ENCODE data around the gene GRIN1. TPM values are rescaled to one million over a fixed set of nuclear protein-coding genes. Genes with fewer than 3 reads are reported as not detected.
"Not testable (repeated sequence)": the region's sequence is repeated elsewhere in the genome, so short reads cannot be mapped to it uniquely, and the experiment has no call there.

Gene GRIN1
- total and polyA plus RNA-seq, 2 of the 13 experiments (the other 11 are each of a cell fraction or from before 2014, with no cell fraction given): 0.13 TPM; not detected in 1

DNA sequence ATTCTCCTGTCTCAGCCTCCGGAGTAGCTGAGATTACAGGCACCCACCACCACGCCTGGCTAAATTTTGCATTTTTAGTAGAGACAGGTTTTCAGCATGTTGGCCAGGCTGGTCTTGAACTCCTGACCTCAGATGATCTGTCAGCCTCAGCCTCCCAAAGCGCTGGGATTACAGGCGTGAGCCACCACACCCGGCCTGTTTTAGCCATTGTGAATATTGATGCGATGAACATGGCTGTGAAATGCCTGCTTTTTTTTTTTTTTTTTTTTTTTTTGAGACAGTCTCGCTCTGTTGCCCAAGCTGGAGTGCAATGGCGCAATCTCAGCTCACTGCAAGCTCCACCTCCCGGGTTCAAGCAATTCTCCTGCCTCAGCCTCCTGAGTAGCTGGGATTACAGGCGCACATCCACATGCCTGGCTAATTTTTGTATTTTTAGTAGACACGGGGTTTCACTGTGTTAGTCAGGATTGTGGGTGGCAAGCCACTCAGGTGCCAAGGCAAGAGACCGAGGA lies 20.8 kb upstream of the GRIN1 start:
- H3K4me2 ChIP-seq (ENCODE audit: low read depth, low read length); H3K9ac ChIP-seq (ENCODE audit: insufficient read depth, low read depth, low read length); H2AFZ ChIP-seq (ENCODE audit: low read length); H3K27me3 ChIP-seq (ENCODE audit: control insufficient read depth in 1 of 2, insufficient read depth in 2 of 2, low read length in 2 of 2); H4K20me1 ChIP-seq (ENCODE audit: insufficient read depth, low read length); in situ Hi-C loops (cut with HindIII; ENCODE audit: extremely low pct_ligation_motif_present, low pct_unique_long_range_greater_than_20kb); H3K27ac ChIP-seq (ENCODE audit: extremely low read length, insufficient read depth, low read length); ATAC-seq; BruUV-seq (replicated peaks); H3K9me3 ChIP-seq (ENCODE audit: low read length); FAIRE-seq; DNase-seq (ENCODE audit: low spot score); H3K36me3 ChIP-seq (replicated peaks in 1 of 2; ENCODE audit: control insufficient read depth in 1 of 2, insufficient read depth in 2 of 2, low read length in 2 of 2); H3K4me3 ChIP-seq (replicated peaks in 1 of 3; ENCODE audit: insufficient read depth in 1 of 3, low read depth in 2 of 3, low read length in 3 of 3); H3K79me2 ChIP-seq (ENCODE audit: insufficient read depth, low read length): not testable (repeated sequence)
- peaks cover 47% of the 10 kb centered on the region for H3K4me1 ChIP-seq (ENCODE audit: insufficient read depth, low read length)
- POLR2A ChIA-PET: interaction anchor here (0.9 to 1.4 kb wide), 7 partner anchors 9 to 159 kb away, joined by 3 to 7 read pairs (median 4); partner anchors contain the start of genes RNF208, RNF224, TOR4A and TPRN
- WGBS (ENCODE audit: low lambda C conversion rate): 53% methylated on average over 12 of the region's 12 CpGs
- CTCF ChIA-PET (ENCODE audit: low intra/inter-chr PET ratio, low total read pairs): interaction anchor here (0.9 kb wide), 1 partner anchor 118 kb away, joined by 3 read pairs; no protein-coding TSS in a partner anchor
- intact Hi-C loops (cut with micrococcal nuclease; ENCODE audit: unreplicated experiment): loop anchor here (10.0 kb wide), 1 partner anchor 57 kb away; the partner anchor contains the start of genes LRRC26 and TMEM210
- peak; percentile 15; the same call in 1 of the 2 replicates for TF ChIP-seq ZNF460 (CRISPR knock-in tag; IDR thresholded peaks at IDR 0.05; ENCODE audit: borderline replicate concordance)
- peak; percentile 61 for TF ChIP-seq CEBPG (CRISPR knock-in tag; IDR thresholded peaks at IDR 0.05)
- TF ChIP-seq, protein P1, sequence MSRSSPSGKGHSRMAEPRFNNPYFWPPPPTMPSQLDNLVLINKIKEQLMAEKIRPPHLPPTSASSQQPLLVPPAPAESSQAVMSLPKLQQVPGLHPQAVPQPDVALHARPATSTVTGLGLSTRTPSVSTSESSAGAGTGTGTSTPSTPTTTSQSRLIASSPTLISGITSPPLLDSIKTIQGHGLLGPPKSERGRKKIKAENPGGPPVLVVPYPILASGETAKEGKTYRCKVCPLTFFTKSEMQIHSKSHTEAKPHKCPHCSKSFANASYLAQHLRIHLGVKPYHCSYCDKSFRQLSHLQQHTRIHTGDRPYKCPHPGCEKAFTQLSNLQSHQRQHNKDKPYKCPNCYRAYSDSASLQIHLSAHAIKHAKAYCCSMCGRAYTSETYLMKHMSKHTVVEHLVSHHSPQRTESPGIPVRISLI (CRISPR knock-in tag; IDR thresholded peaks at IDR 0.05; ENCODE audit: borderline replicate concordance): peak; percentile 60; the same call in 1 of the 2 replicates

GRCh38 chr9:137121927-137122795 lies 16.8 kb upstream of the GRIN1 start:
- H3K9me3 ChIP-seq (ENCODE audit: low read length); H4K20me1 ChIP-seq (ENCODE audit: insufficient read depth, low read length); H3K27me3 ChIP-seq (ENCODE audit: control insufficient read depth in 1 of 2, insufficient read depth in 2 of 2, low read length in 2 of 2); H3K79me2 ChIP-seq (ENCODE audit: insufficient read depth, low read length); H3K27ac ChIP-seq (ENCODE audit: extremely low read length, insufficient read depth, low read length); H3K9ac ChIP-seq (ENCODE audit: insufficient read depth, low read depth, low read length); in situ Hi-C loops (cut with HindIII; ENCODE audit: extremely low pct_ligation_motif_present, low pct_unique_long_range_greater_than_20kb); H3K36me3 ChIP-seq (replicated peaks in 1 of 2; ENCODE audit: control insufficient read depth in 1 of 2, insufficient read depth in 2 of 2, low read length in 2 of 2); H2AFZ ChIP-seq (ENCODE audit: low read length); DNase-seq (ENCODE audit: low spot score): not testable (repeated sequence)
- CTCF ChIA-PET (ENCODE audit: low intra/inter-chr PET ratio, low total read pairs): interaction anchor here (1.5 kb wide), 1 partner anchor 114 kb away, joined by 3 read pairs; no protein-coding TSS in a partner anchor
- 32% methylated on average over 17 of the region's 25 CpGs for WGBS (ENCODE audit: low lambda C conversion rate)
- ATAC-seq (peak; percentile 48; the same call in 2 of the 3 replicates), FAIRE-seq (peak; percentile 15)
- BruUV-seq (replicated peaks): TSS peak; percentile 30
- Histone ChIP-seq H3K4me2 (ENCODE audit: low read depth, low read length) (peak overlapping the region; percentile 72), H3K4me3 (replicated peaks in 1 of 3; ENCODE audit: insufficient read depth in 1 of 3, low read depth in 2 of 3, low read length in 3 of 3) (peak overlapping the region; percentile 19 to 43 (median 34); a peak in 4 of 6 replicates), H3K4me1 (ENCODE audit: insufficient read depth, low read length) (peaks cover 32% of the 10 kb centered on the region)
- TF ChIP-seq, protein P2, sequence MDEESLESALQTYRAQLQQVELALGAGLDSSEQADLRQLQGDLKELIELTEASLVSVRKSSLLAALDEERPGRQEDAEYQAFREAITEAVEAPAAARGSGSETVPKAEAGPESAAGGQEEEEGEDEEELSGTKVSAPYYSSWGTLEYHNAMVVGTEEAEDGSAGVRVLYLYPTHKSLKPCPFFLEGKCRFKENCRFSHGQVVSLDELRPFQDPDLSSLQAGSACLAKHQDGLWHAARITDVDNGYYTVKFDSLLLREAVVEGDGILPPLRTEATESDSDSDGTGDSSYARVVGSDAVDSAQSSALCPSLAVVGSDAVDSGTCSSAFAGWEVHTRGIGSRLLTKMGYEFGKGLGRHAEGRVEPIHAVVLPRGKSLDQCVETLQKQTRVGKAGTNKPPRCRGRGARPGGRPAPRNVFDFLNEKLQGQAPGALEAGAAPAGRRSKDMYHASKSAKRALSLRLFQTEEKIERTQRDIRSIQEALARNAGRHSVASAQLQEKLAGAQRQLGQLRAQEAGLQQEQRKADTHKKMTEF (CRISPR knock-in tag; IDR thresholded peaks at IDR 0.05): 0 out of 2 replicates have a peak, but pooled peaks have one; percentile 0
- TF ChIP-seq RARA (CRISPR knock-in tag; IDR thresholded peaks at IDR 0.05): 0 out of 2 replicates have a peak, but pooled peaks have one; percentile 18
- intact Hi-C loops (cut with micrococcal nuclease; ENCODE audit: unreplicated experiment): loop anchor here (2.0 kb wide), 1 partner anchor 105 kb away; the partner anchor contains the start of gene RNF224
- POLR2A ChIA-PET: interaction anchor here (0.7 kb wide), 1 partner anchor 8 kb away, joined by 4 read pairs; no protein-coding TSS in a partner anchor

Data from HepG2 (cell line).